ENCODE results near the gene WWOX.
A peak's percentile ranks its signal among the peaks of the same experiment; 100 is the strongest.
"Not testable (repeated sequence)": the region's sequence is repeated elsewhere in the genome, so short reads cannot be mapped to it uniquely, and the experiment has no call there.

The WWOX gene

DNA sequence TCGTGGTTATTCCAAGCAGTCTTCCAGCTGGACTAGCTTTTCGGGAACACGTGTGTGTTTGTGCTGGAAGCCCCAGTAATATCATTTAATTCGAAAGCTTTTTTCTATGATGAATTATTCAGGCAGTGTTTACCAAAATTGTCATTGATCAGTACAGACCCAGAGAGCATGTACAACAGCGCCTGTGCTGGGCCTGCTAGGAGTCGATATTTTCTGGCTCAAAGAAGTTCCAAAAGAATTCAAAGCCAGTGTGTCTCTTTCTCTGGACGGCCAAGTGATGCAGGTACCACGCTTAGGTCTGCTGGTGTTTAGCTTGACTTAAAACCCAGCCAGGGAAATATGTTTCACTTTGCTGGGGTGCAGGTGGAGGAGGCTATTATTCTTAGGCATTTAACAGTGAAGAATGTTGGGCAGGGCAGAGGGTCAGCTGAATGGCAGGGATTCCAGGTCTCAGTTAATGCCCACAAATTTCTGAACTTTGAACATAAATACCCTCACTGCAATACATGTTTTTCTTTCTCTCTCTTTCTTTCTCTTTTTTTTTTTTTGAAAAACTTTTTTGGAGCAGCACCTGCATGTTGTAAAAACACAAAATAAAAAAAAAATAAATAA lies 401.3 kb downstream of the WWOX start:
- TF ChIP-seq POLR2A (IDR thresholded peaks at IDR 0.05; ENCODE audit: low read length) (no peak), GATA1 (IDR thresholded peaks at IDR 0.05; ENCODE audit: low read depth, low read length) (no peak)
- DNase-seq: no peak

GRCh38 chr16:78501744-78502143 lies 402.3 kb downstream of the WWOX start:
- no peak for DNase-seq

GRCh38 chr16:78502812-78503350 lies 403.4 kb downstream of the WWOX start:
- DNase-seq: no peak

More at GRCh38 chr16:78501744-78502143, 402.3 kb downstream of the WWOX start:
- TF ChIP-seq POLR2A (IDR thresholded peaks at IDR 0.05; ENCODE audit: low read length) (no peak), GATA1 (IDR thresholded peaks at IDR 0.05; ENCODE audit: low read depth, low read length) (no peak)

DNA sequence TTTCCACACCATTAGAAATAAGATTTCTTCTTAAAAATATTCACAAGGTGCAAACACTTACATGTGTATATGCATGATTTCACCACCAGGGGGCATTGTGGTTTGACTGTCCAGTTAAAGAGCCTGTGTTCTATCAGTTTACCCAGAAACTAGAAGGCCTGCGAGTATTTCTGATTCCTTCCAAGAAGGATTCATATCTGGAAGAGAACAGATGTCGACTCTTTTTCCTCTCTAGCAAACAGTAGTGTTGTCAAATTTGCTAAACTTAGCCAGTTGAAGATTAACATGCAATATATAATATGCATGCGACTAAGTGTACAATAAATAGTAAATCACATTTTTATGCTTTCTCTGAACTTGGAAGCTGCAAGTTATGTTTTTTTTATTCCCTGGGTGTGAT lies 404.1 kb downstream of the WWOX start:
- TF ChIP-seq POLR2A (IDR thresholded peaks at IDR 0.05; ENCODE audit: low read length) (no peak), GATA1 (IDR thresholded peaks at IDR 0.05; ENCODE audit: low read depth, low read length) (no peak)
- peak; percentile 58 to 73 for DNase-seq

More at GRCh38 chr16:78502812-78503350, 403.4 kb downstream of the WWOX start:
- TF ChIP-seq GATA1 (IDR thresholded peaks at IDR 0.05; ENCODE audit: low read depth, low read length) (no peak), POLR2A (IDR thresholded peaks at IDR 0.05; ENCODE audit: low read length) (no peak)

- no peak for TF ChIP-seq GATA1 (IDR thresholded peaks at IDR 0.05; ENCODE audit: low read depth, low read length)
- no peak for TF ChIP-seq POLR2A (IDR thresholded peaks at IDR 0.05; ENCODE audit: low read length)
- DNase-seq: no peak
These were observed 405.0 kb downstream of the WWOX start for GRCh38 chr16:78504401-78504851.

- TF ChIP-seq GATA1 (IDR thresholded peaks at IDR 0.05; ENCODE audit: low read depth, low read length): no peak
- no peak for TF ChIP-seq POLR2A (IDR thresholded peaks at IDR 0.05; ENCODE audit: low read length)
- no peak for DNase-seq
These were observed 405.6 kb downstream of the WWOX start for GRCh38 chr16:78505036-78505435.

GRCh38 chr16:78505544-78506366 lies 406.3 kb downstream of the WWOX start:
- TF ChIP-seq POLR2A (IDR thresholded peaks at IDR 0.05; ENCODE audit: low read length): no peak
- TF ChIP-seq GATA1 (IDR thresholded peaks at IDR 0.05; ENCODE audit: low read depth, low read length): no peak
- DNase-seq: no peak

DNA sequence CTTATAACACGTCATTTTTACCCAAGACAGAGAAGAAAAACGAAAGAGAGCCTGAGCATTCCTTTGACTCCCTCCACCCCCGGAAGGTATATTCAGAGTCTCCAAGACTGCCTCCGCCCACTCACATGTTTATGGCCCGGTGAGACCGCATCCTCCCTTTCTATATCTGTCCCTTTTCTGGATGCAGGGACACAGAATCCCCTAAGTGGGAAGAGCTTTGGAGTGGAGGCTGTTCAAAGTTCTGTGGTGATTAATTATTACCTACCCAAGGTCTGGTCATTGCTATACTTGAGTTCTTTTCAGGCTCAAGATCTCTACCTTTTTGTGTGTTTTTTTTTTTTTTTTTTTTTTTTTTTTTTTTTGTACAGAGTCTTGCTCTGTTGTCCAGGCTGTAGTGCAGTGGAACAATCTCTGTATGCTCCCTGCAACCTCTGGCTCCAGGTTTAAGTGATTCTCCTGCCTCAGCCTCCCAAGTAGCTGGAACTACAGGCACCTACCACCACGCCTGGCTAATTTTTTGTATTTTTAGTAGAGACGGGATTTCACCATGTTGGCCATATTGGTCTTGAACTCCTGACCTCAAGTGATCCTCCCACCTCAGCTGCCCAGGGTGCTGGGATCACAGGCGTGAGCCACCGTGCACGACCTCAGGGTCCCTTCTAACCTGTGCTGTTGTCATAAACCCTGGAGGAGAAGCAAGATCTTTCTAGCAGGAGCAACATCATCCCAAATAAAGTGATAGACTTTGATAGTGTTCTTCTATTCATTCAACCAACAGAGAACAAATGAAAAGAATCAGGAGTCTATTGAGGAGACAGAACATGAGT lies 407.1 kb downstream of the WWOX start:
- DNase-seq: no peak
- TF ChIP-seq POLR2A (IDR thresholded peaks at IDR 0.05; ENCODE audit: low read length): no peak
- TF ChIP-seq GATA1 (IDR thresholded peaks at IDR 0.05; ENCODE audit: low read depth, low read length): no peak

DNA sequence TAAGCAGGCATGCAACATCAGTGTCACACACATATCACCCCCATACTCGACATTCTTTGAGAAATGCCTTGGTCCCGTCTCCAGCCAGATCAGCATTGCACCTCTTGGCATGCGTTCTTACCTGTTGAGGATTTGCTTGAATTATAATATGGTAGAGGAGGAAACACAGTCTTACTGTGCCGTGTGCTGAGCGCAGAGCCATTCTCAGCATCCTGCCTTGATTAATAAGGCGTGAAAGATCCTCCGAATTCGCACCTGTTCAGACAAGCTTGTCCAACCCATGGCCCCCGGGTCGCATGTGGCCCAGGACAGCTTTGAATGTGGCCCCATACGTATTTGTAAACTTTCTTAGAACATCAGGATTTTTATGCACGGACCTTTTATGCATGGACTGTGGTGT lies 408.1 kb downstream of the WWOX start:
- TF ChIP-seq POLR2A (IDR thresholded peaks at IDR 0.05; ENCODE audit: low read length) (no peak), GATA1 (IDR thresholded peaks at IDR 0.05; ENCODE audit: low read depth, low read length) (no peak)
- DNase-seq: no peak

DNA sequence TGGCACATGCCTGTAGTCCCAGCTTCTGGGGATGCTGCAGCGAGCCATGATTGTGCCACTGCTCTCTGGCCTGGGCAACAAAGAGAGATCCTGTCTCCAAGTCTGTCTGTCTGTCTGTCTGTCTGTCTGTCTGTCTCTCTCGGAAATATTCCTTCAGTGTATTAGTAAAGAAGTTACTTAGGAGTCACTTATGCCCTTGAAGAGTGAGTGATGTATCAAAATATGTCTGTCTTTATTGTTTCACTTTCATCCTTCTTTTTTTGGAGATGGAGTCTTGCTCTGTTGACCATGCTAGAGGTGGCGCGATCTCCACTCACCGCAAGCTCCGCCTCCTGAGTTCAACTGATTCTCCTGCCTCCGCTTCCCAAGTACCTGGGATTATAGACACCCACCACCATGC lies 410.5 kb downstream of the WWOX start:
- DNase-seq: no peak
- TF ChIP-seq GATA1 (IDR thresholded peaks at IDR 0.05; ENCODE audit: low read depth, low read length) (no peak), POLR2A (IDR thresholded peaks at IDR 0.05; ENCODE audit: low read length) (no peak)

- TF ChIP-seq GATA1 (IDR thresholded peaks at IDR 0.05; ENCODE audit: low read depth, low read length): no peak
- no peak for DNase-seq
These were observed 411.0 kb downstream of the WWOX start for GRCh38 chr16:78510496-78510895.

DNA sequence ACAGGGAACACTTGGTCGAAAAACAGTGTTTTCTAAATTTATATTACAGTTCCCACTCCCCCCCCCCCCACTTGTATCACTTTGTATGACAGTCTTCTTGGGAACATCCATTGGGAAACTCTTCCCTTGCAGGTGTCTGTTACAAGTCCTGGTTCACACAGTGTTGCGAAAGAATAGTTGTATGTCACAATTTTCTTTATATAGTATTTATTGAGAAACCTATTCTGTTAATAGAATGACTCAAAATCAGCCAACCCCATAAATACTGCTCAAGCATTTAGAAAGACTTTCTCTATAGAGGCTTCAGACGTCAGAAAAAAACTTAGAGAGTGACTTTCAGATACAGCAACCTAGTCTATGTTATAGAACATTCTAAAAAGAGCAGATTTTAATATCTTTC lies 414.4 kb downstream of the WWOX start:
- TF ChIP-seq GATA1 (IDR thresholded peaks at IDR 0.05; ENCODE audit: low read depth, low read length): no peak
- no peak for TF ChIP-seq POLR2A (IDR thresholded peaks at IDR 0.05; ENCODE audit: low read length)
- no peak for DNase-seq

DNA sequence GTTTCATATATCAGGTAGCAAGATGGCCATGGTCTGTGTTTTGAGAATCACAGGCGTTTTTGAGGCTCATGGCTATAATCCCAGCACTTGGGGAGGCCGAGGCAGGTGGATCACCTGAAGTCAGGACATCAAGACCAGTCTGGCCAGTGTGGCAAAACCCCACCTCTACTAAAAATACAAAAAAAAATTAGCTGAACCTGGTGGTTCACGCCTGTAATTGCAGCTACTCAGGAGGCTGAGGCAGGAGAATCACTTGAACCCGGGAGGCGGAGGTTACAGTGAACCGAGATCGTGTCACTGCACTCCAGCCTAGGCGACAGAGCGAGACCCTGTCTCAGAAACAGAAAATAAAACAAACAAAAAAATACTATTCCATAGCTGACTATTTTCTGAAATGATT lies 415.4 kb downstream of the WWOX start:
- not testable (repeated sequence) for DNase-seq

DNA sequence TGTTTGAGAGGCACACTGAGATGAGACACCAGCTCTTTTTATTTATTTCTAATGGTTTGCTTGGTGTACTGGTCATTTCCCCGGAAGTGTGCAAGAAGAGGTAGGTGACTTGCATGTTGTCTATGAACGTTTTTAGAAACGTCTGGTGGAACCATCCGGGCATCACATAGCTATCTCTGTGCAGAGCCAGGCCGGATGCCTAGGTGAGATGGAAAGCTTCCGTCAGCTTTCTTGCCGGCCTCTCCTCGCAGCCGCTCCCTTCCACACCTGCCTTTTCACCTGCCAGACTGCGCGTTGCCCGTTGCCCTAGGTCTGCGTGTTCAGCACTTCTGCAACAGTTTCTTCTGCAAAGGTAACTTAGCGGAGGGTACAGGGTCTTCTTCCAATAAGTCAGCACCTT lies 416.0 kb downstream of the WWOX start:
- TF ChIP-seq POLR2A (IDR thresholded peaks at IDR 0.05; ENCODE audit: low read length) (no peak), GATA1 (IDR thresholded peaks at IDR 0.05; ENCODE audit: low read depth, low read length) (no peak)
- DNase-seq: no peak
